NCI-H128 (cell line): Measurements from ENCODE around the gene PRKCG.
"Not testable (repeated sequence)": the region's sequence is repeated elsewhere in the genome, so short reads cannot be mapped to it uniquely, and the experiment has no call there.

Experiments used
- DNase-seq: peaks from one replicate; lab custom pipeline; 2025; ENCODE audit not compliant: unreplicated experiment; lab: John Stamatoyannopoulos, UW

The PRKCG gene

DNA sequence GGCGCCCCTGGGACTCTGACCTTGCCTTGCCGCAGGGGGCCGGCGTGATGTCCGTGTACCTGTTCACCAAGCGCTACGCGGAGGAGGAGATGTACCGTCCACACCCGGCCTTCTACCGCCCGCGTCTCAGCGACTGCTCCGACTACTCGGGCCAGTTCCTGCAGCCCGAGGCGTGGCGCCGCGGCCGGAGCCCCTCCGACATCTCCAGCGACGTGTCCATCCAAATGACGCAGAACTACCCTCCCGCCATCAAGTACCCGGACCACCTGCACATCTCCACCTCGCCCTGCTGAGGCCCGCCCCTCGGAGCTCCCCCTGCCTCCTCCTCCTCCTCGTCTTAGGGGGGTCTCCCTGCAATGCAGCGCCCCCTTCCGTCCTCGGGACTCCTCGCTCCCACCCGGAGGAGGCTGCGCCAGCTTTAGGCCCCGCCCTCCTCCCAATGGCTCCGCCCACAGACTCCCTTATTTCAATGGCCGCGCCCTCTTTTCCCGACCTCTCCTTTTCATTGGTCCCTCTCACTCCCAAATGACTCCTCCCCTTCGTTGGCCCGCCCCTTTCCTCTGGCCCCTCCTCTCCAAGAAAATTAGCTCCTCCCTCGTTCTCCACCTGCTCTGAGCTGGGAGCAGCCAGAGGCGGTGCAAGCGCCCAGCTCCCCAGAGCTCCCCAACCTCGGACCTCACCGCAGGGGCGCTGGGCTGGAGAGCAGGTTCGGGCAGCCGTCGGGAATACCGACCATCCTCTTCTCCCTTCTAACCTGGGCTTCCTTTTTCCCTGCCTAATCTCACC is 60.2 kb downstream of the PRKCG start:
- DNase-seq: no peak

- DNase-seq: no peak
These were observed 62.4 kb downstream of the PRKCG start for GRCh38 chr19:53944416-53944815.

- DNase-seq: no peak
These were observed 62.9 kb downstream of the PRKCG start for GRCh38 chr19:53944933-53945332.

- DNase-seq: no peak
These were observed 63.4 kb downstream of the PRKCG start for GRCh38 chr19:53945441-53945840.

DNA sequence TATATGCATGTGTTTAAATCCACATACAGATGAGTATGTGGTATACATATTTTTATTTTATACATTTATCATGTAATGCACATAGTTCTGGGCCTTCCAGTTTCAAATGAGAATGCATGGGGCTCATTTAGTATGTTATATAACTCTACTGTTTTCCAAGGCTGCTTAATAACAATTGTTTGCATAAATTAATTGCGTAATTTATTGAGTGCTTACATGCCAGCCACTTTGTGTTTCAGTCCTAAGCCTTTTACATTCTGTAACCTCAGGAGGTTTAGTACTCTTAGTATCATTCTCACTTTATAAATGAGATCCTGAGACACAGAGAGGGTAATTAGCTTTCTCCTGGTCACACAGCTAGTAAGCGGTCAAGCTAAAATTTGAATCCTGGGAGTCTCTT is 64.0 kb downstream of the PRKCG start:
- no peak for DNase-seq

DNA sequence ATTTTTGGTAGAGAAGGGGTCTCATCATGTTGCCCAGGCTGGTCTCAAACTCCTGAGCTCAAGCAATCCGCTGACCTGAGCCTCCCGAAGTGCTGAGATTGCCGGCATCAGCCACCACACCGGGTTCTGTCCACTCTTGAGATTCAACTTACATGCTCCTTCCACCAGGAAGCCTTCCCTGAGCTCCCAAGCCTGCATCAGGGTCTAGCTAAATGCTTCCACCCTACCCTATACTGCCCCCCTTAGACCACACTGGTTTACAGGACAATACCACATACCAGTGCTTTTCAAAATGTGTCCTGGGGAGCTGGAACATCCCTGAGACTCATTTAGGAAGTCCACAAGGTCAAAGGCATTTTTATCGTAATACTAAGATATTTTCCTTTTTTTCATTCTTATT is 65.6 kb downstream of the PRKCG start:
- no peak for DNase-seq

- DNase-seq: not testable (repeated sequence)
These were observed 66.6 kb downstream of the PRKCG start for GRCh38 chr19:53948611-53949010.

GRCh38 chr19:53951436-53951835 is 69.4 kb downstream of the PRKCG start:
- no peak for DNase-seq

- DNase-seq: no peak
These were observed 70.0 kb downstream of the PRKCG start for GRCh38 chr19:53951947-53952346.

GRCh38 chr19:53953383-53953782 is 71.4 kb downstream of the PRKCG start:
- DNase-seq: no peak
